Fibroblast of mammary gland (primary cell): Measurements from ENCODE around the gene CFAP58.

Experiments
- DNase-seq: peaks from one replicate; pipeline ENCODE4 v3.0.0-alpha.2; 2010; ENCODE audit warnings: low read depth
- H3K4me3 ChIP-seq: 2 replicates; pipeline ENCODE4 v1.5.1; 2011; ENCODE audit warnings: low read depth, mild to moderate bottlenecking, low read length, moderate library complexity; ENCODE audit not compliant: control insufficient read depth
- TF ChIP-seq, protein P1 (sequence below): conservative IDR thresholded peaks from 2 replicates; pipeline ENCODE4 v1.5.1; 2011; ENCODE audit warnings: low read depth, low read length, inconsistent platforms; ENCODE audit not compliant: control insufficient read depth, insufficient read depth

CFAP58 gene

DNA sequence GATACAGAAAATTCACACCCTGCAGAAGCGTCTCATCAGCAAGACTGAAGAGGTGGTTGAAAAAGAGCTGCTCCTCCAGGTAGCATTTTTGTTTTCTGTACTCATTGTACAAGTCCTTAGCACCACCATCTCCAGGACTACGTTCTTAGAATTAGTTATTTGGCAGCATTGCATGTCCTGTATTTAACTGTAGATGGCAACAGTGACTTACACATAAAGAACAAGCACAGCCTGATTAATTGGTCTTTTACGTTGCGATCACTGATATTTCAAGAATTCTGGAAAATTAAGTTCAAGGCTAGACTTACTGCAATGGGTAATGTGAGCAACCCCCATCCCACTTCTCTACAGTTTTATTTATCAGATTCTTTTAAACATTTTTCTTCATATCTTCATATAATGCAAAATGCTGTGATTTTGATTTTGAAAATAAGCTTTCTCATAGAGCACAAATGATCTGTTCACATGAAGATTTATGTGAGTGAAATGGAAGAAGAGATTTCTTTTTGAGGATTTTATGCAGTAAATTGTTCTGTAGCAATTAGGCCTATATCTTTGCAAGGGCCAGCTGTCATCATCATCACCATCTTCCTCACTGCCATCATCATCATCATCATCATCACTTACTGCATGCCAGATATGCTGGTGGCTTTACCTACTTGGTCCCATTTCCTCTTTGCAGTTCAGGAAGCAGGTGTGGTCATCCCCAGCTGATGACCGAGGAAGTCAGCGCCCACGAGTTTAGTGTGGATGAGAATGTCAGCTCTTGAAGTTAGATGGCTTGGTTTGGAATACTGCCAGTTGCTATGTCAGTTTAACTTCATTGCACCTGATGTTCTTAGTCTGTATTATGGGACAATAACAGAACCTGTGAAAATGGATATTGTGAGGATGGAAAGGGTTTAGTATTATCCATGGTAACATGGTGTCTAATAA is 53.4 kb downstream of the CFAP58 start:
- peak; percentile 67 for DNase-seq
- no peak overlapping the region for H3K4me3 ChIP-seq
- TF ChIP-seq, protein P1, sequence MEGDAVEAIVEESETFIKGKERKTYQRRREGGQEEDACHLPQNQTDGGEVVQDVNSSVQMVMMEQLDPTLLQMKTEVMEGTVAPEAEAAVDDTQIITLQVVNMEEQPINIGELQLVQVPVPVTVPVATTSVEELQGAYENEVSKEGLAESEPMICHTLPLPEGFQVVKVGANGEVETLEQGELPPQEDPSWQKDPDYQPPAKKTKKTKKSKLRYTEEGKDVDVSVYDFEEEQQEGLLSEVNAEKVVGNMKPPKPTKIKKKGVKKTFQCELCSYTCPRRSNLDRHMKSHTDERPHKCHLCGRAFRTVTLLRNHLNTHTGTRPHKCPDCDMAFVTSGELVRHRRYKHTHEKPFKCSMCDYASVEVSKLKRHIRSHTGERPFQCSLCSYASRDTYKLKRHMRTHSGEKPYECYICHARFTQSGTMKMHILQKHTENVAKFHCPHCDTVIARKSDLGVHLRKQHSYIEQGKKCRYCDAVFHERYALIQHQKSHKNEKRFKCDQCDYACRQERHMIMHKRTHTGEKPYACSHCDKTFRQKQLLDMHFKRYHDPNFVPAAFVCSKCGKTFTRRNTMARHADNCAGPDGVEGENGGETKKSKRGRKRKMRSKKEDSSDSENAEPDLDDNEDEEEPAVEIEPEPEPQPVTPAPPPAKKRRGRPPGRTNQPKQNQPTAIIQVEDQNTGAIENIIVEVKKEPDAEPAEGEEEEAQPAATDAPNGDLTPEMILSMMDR: peak; percentile 72

DNA sequence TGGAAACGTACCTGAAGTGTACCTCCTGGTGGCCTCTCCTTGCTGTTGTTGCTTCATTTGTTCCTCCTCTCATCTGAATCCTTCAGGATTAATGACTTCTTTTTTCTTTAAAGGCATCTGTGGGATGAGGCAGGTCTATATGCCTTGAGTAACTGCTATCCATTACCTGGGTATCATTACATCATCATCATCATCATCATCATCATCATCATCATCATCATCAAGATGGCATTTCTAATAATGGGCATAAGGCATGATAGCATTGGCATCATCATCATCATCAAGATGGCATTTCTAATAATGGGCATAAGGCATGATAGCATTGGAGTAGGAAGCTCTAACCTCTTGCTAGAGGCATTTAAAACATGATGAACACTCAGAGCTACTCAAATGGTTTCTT is 59.9 kb downstream of the CFAP58 start:
- TF ChIP-seq, protein P1: no peak
- no peak for DNase-seq

DNA sequence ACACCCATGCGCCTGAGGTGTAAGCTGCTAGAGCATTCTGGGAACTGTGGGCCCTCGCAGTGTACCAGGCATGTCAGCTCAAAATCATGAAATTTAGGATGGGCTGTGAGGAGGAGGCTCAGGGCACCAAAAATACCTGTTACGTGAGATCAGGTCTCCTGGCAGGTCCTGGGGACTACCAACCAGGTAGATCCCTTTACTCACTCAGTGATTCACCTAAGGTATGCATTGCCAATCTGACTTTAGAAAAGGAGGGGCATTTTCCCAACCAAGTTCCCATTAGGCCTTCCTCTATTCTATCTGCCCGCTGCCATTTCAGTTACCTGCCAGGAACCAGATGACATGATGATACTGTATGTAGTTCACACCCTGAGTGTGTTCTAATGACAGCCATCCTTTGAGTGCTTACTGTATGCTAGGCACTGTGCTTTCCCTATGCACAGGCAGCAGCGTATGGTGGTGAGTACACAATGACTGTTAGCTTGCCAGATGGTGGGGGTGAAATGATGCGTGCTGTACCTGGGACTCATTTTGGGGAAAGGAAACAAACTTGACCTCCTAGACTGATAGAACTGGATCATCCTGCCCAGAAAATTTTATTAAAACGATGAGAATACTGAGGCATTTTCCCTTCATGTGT is 62.0 kb downstream of the CFAP58 start:
- TF ChIP-seq, protein P1: no peak
- no peak overlapping the region for H3K4me3 ChIP-seq
- no peak for DNase-seq

More for the DNA sequence above, 59.9 kb downstream of the CFAP58 start:
- H3K4me3 ChIP-seq: no peak overlapping the region

- TF ChIP-seq, protein P1: no peak
- no peak for DNase-seq
- H3K4me3 ChIP-seq: no peak overlapping the region
These were observed 63.2 kb downstream of the CFAP58 start for GRCh38 chr10:104416851-104417250.

DNA sequence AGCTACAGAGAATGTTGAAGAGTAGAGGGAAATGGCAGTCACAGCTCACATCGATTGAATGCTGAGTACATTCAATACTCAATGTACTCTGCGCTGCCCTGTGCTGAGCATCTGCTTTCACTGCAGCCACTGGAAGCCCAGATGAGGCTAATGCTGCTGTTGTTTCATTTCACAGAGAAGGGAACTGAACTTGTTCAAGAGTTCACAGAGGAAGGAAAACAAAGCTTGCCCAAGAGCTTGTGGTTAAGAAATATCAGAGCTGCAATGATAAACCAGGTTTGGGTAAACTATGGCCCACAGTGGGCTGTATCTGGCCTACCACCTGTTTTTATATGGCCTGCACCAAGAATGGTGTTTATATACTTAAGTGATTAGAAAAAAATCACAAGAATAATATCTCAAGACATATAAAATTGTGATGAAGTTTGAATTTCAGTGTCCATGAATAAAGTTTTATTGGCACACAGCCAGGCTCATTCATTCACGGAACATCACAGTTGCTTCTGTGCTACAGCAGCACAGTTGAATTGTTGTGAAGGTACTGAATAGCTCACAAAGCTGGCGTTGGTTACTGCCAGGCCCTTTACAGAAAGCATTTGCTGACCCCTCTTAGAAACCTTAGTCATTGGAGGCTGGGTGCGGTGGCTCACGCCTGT is 64.1 kb downstream of the CFAP58 start:
- DNase-seq: peak; percentile 7
- H3K4me3 ChIP-seq: no peak overlapping the region
- TF ChIP-seq, protein P1: no peak

- TF ChIP-seq, protein P1: no peak
- DNase-seq: peak; percentile 51
- H3K4me3 ChIP-seq: no peak overlapping the region
These were observed 71.1 kb downstream of the CFAP58 start for GRCh38 chr10:104424719-104425118.
